HepG2 (cell line): ENCODE measurements around the gene TUBA4B. TPM values are rescaled to one million over a fixed set of nuclear protein-coding genes. Genes with fewer than 3 reads are reported as not detected.

Experiments
- AHDC1 ChIP-seq: sonication (generic); formaldehyde crosslinking; IDR thresholded peaks from 2 replicates; pipeline ENCODE4 v1.5.1; 2020; ENCODE audit warnings: mild to moderate bottlenecking, missing genetic modification reagents, borderline replicate concordance
- ARNTL ChIP-seq: sonication (generic); formaldehyde crosslinking; IDR thresholded peaks from 2 replicates; pipeline ENCODE4 v1.4.0; 2020; ENCODE audit warnings: mild to moderate bottlenecking, missing genetic modification reagents
- ATF2 ChIP-seq: sonication (generic); formaldehyde crosslinking; IDR thresholded peaks from 2 replicates; pipeline ENCODE4 v1.4.0; 2020; ENCODE audit warnings: missing genetic modification reagents
- ATM ChIP-seq: fragments of 450-650 bp; IDR thresholded peaks from 2 replicates; pipeline ENCODE4 v1.7.1; 2017; ENCODE audit warnings: mild to moderate bottlenecking, borderline replicate concordance
- CHD2 ChIP-seq: IDR thresholded peaks from 2 replicates; pipeline ENCODE4 v1.6.1; 2011; ENCODE audit warnings: low read depth, low read length, improper control_type of control experiment
- HINFP ChIP-seq: sonication (generic); formaldehyde crosslinking; IDR thresholded peaks from 2 replicates; pipeline ENCODE4 v1.4.0; 2020; ENCODE audit warnings: low read depth, mild to moderate bottlenecking, missing genetic modification reagents
- NRL ChIP-seq: sonication (generic); formaldehyde crosslinking; IDR thresholded peaks from 2 replicates; pipeline ENCODE4 v1.5.0; 2020; ENCODE audit warnings: missing genetic modification reagents, mild to moderate bottlenecking, moderate library complexity, borderline replicate concordance
- SMARCC2 ChIP-seq: fragments of 450-650 bp; IDR thresholded peaks from 2 replicates; pipeline ENCODE4 v1.6.1; 2017; ENCODE audit warnings: antibody characterized with exemption, mild to moderate bottlenecking
- SNAPC4 ChIP-seq: sonication (generic); formaldehyde crosslinking; IDR thresholded peaks from 2 replicates; pipeline ENCODE4 v1.4.0; 2020; ENCODE audit warnings: mild to moderate bottlenecking, missing genetic modification reagents
- TEAD3 ChIP-seq: optimal IDR thresholded peaks from 2 replicates; pipeline ENCODE3; 2016; ENCODE audit warnings: borderline replicate concordance
- ZKSCAN1 ChIP-seq: fragments of 150-350 bp; IDR thresholded peaks from 2 replicates; pipeline ENCODE4 v1.6.1; 2014; ENCODE audit warnings: low read length
- ZMAT3 ChIP-seq: sonication (generic); formaldehyde crosslinking; conservative IDR thresholded peaks from 2 replicates; pipeline ENCODE4 v1.7.0; 2021; ENCODE audit warnings: missing genetic modification reagents
- ZMYM2 ChIP-seq: sonication (generic); formaldehyde crosslinking; IDR thresholded peaks from 2 replicates; pipeline ENCODE4 v1.8.0; 2022; ENCODE audit warnings: mild to moderate bottlenecking, missing genetic modification reagents
- ZNF124 ChIP-seq: sonication (generic); formaldehyde crosslinking; IDR thresholded peaks from 2 replicates; pipeline ENCODE4 v1.4.0; 2020; ENCODE audit warnings: missing genetic modification reagents
- ZNF235 ChIP-seq: sonication (generic); formaldehyde crosslinking; IDR thresholded peaks from 2 replicates; pipeline ENCODE4 v1.8.1; 2023; ENCODE audit warnings: mild to moderate bottlenecking, missing genetic modification reagents, borderline replicate concordance
- polyA plus RNA-seq, 8 experiments: library from polyadenylated mRNA; depleted of rRNA in 3 of 8; stranded (reverse) in 7 of 8; unstranded in 1 of 8; fragments of >200 nt; fragmentation: Illumina TruSeq in 4 of 8; extraction: Trizol in 4 of 8; gene quantifications; 2 replicates each; pipeline versions ENCODE4 v1.2.1 to v1.2.3, GENCODE V29; 2011 to 2016; ENCODE audit warnings: low read depth in 4 of 8, missing spikeins in 1 of 8, mixed read lengths in 1 of 8; ENCODE audit not compliant: insufficient read depth in 1 of 8
- total RNA-seq, 5 experiments: library from RNA; depleted of rRNA; stranded (reverse); fragments of >200 nt; fragmentation: Illumina TruSeq; extraction: Trizol; gene quantifications; 2 replicates each; pipeline ENCODE4 v1.2.3, GENCODE V29; 2016; ENCODE audit warnings: low read depth in 1 of 5

TUBA4B gene
- total and polyA plus RNA-seq, 2 of the 13 experiments (the other 11 are each of a cell fraction or from before 2014, with no cell fraction given), result 0.18 to 0.22 TPM

GRCh38 chr2:219253753-219254589 is 928 bp downstream of the TUBA4B start, which contains the start of gene TUBA4A (continued):
- TF ChIP-seq AHDC1 (CRISPR knock-in tag) (no peak), ZMAT3 (0 out of 2 replicates have a peak, but pooled peaks have one; percentile 69), ZKSCAN1 (no peak), ATF2 (CRISPR knock-in tag) (no peak), ZMYM2 (CRISPR knock-in tag) (0 out of 2 replicates have a peak, but pooled peaks have one; percentile 46), TEAD3 (no peak), ARNTL (no peak), ZNF235 (CRISPR knock-in tag) (no peak), HINFP (0 out of 2 replicates have a peak, but pooled peaks have one; percentile 67), SMARCC2 (no peak), SNAPC4 (CRISPR knock-in tag) (no peak), NRL (CRISPR knock-in tag) (no peak; the same call in 1 of the 2 replicates), ATM (no peak), CHD2 (0 out of 2 replicates have a peak, but pooled peaks have one; percentile 23), ZNF124 (no peak)
